GM12878 (cell line): ENCODE results near the gene DLEC1. TPM values are rescaled to one million over a fixed set of nuclear protein-coding genes. Genes with fewer than 3 reads are reported as not detected.

Experiments used
- ATAC-seq: fragments of 200-7000 bp; cut with Tn5 transposase; 3 replicates; pipeline ENCODE4 v1.9.1; 2020; ENCODE audit warnings: mild to moderate bottlenecking, moderate library complexity
- BruUV-seq: library from RNA; stranded (reverse); fragments of 400-500 nt; replicated peaks from 2 replicates; lab custom pipeline; 2021; lab: Mats Ljungman, UMichigan
- CTCF ChIA-PET: fragments of 300-600 bp; sonication (Branson Sonifier 250); formaldehyde crosslinking; extraction: SDS; loops from one replicate; lab custom pipeline; 2021; ENCODE audit warnings: inconsistent platforms; lab: Yijun Ruan, JAX
- POLR2A ChIA-PET: fragments of 350-600 bp; formaldehyde crosslinking; extraction: SDS; loops from one replicate; lab custom pipeline; 2021; ENCODE audit warnings: inconsistent platforms; lab: Charles Lee
- RAD21 ChIA-PET: fragments of 300-600 bp; sonication (Branson Sonifier 250); formaldehyde crosslinking; loops from one replicate; lab custom pipeline; 2023; ENCODE audit warnings: antibody characterized with exemption; ENCODE audit not compliant: unreplicated experiment; lab: Charles Lee
- SMC1A ChIA-PET: fragments of 300-600 bp; sonication (Branson Sonifier 250); formaldehyde crosslinking; loops from one replicate; lab custom pipeline; 2023; ENCODE audit not compliant: unreplicated experiment, uncharacterized antibody; lab: Charles Lee
- DNase-seq: peaks from one replicate; pipeline ENCODE4 v3.0.0-alpha.2; 2011; ENCODE audit warnings: low read depth, low spot score
- FAIRE-seq: peaks from 3 replicates; lab custom pipeline; 2011; peaks lifted over from hg19 to GRCh38; lab: Jason Lieb, UNC
- H2AFZ ChIP-seq: 2 replicates; pipeline ENCODE4 v1.6.0; 2011; ENCODE audit warnings: low read depth, low read length, control low read depth; ENCODE audit not compliant: control insufficient read depth
- H3K27ac ChIP-seq: 2 replicates; pipeline ENCODE4 v1.5.1; 2011; ENCODE audit warnings: control low read depth; ENCODE audit not compliant: control insufficient read depth, insufficient read depth
- H3K27me3 ChIP-seq, 2 experiments: replicated peaks in 1 of 2; 2 replicates each; pipeline versions ENCODE4 v1.6.0 to v1.6.1; 2011; ENCODE audit warnings: low read length in 1 of 2; ENCODE audit not compliant: control insufficient read depth in 2 of 2, insufficient read depth in 2 of 2
- H3K36me3 ChIP-seq, 2 experiments: 2 replicates each; pipeline ENCODE4 v1.5.1; 2011; ENCODE audit warnings: low read length in 1 of 2; ENCODE audit not compliant: control insufficient read depth in 2 of 2, insufficient read depth in 2 of 2
- H3K4me1 ChIP-seq: 2 replicates; pipeline ENCODE4 v1.6.1; 2011; ENCODE audit warnings: mild to moderate bottlenecking, low read length, moderate library complexity, mixed read lengths; ENCODE audit not compliant: control insufficient read depth, insufficient read depth
- H3K4me2 ChIP-seq: 2 replicates; pipeline ENCODE4 v1.6.0; 2011; ENCODE audit warnings: control low read depth; ENCODE audit not compliant: control insufficient read depth, insufficient read depth
- H3K4me3 ChIP-seq: fragments of 200-600 bp; sonication (generic); 2 replicates; pipeline ENCODE4 v1.5.1; 2016
- H3K79me2 ChIP-seq: 2 replicates; pipeline ENCODE4 v1.6.0; 2011; ENCODE audit warnings: low read length; ENCODE audit not compliant: control insufficient read depth, insufficient read depth
- H3K9ac ChIP-seq: 2 replicates; pipeline ENCODE4 v1.8.0; 2011; ENCODE audit warnings: low read length, control low read depth, mixed read lengths; ENCODE audit not compliant: control insufficient read depth, insufficient read depth
- H3K9me3 ChIP-seq: replicated peaks from 3 replicates; pipeline ENCODE4 v1.5.1; 2011; ENCODE audit warnings: mild to moderate bottlenecking, low read length; ENCODE audit not compliant: control insufficient read depth, insufficient read depth
- H4K20me1 ChIP-seq: 2 replicates; pipeline ENCODE4 v1.6.0; 2011; ENCODE audit not compliant: control insufficient read depth, insufficient read depth
- BRCA1 ChIP-seq: IDR thresholded peaks from 2 replicates; pipeline ENCODE4 v1.6.1; 2011; ENCODE audit warnings: low read depth, low read length, improper control_type of control experiment
- CEBPZ ChIP-seq: fragments of 150-350 bp; IDR thresholded peaks from 2 replicates; pipeline ENCODE4 v1.6.1; 2016; ENCODE audit warnings: low read depth, low read length
- CREM ChIP-seq: IDR thresholded peaks from 2 replicates; pipeline ENCODE4 v1.6.1; 2014; ENCODE audit warnings: antibody characterized with exemption, low read depth
- NR2C2 ChIP-seq: IDR thresholded peaks from 2 replicates; pipeline ENCODE4 v1.6.1; 2011; ENCODE audit warnings: borderline replicate concordance, low read depth; ENCODE audit not compliant: control insufficient read depth, insufficient read length
- POU2F2 ChIP-seq: IDR thresholded peaks from 3 replicates; pipeline ENCODE4 v1.6.1; 2011; ENCODE audit warnings: low read depth, mild to moderate bottlenecking, low read length, borderline replicate concordance
- SREBF1 ChIP-seq: IDR thresholded peaks from 2 replicates; pipeline ENCODE4 v1.6.1; 2012; ENCODE audit warnings: mild to moderate bottlenecking, low read length
- TARDBP ChIP-seq: IDR thresholded peaks from 2 replicates; pipeline ENCODE4 v1.6.1; 2016; ENCODE audit warnings: borderline replicate concordance
- TCF3 ChIP-seq: IDR thresholded peaks from 2 replicates; pipeline ENCODE4 v1.6.1; 2012; ENCODE audit warnings: low read depth, mild to moderate bottlenecking, low read length, borderline replicate concordance; ENCODE audit not compliant: insufficient read depth
- ZNF622 ChIP-seq: fragments of 450-650 bp; IDR thresholded peaks from 2 replicates; pipeline ENCODE4 v1.6.1; 2017; ENCODE audit warnings: mild to moderate bottlenecking, inconsistent platforms
- WGBS: methylation state at CpG from one replicate; pipeline ENCODE4 v1.1.6; 2016; ENCODE audit warnings: low lambda C conversion rate; ENCODE audit not compliant: insufficient replicate concordance, insufficient coverage; ENCODE audit errors: missing lambda C conversion rate; 5-methylcytosine and 5-hydroxymethylcytosine counted together
- in situ Hi-C: fragments of 300-500 bp; cut with MboI; formaldehyde crosslinking; loops from 9 replicates; pipeline ENCODE4 v1.14.3; 2018; ENCODE audit warnings: mixed read lengths
- intact Hi-C: fragments of 100-400 bp; cut with micrococcal nuclease; formaldehyde crosslinking; loops from one replicate; pipeline ENCODE4 v1.14.2; 2022; ENCODE audit not compliant: unreplicated experiment
- polyA plus RNA-seq, 11 experiments: library from polyadenylated mRNA; depleted of rRNA in 4 of 11; unstranded in 6 of 11; stranded (reverse) in 5 of 11; fragments of >200 nt; fragmentation: Nextera tagmentation in 4 of 11; fragmentation: Illumina TruSeq in 1 of 11; extraction: Ambion mirVana in 4 of 11; extraction: Trizol in 1 of 11; gene quantifications; 1 replicate in 1 of 11; 2 replicates in 10 of 11; pipeline versions ENCODE4 v1.2.1 to v1.2.3, GENCODE V29; 2011 to 2016; ENCODE audit warnings: inconsistent platforms in 2 of 11, missing spikeins in 2 of 11, low read depth in 1 of 11
- total RNA-seq, 4 experiments: library from RNA; depleted of rRNA in 3 of 4; stranded (reverse); fragments of >200 nt in 3 of 4; fragmentation: Illumina TruSeq in 1 of 4; extraction: Trizol in 1 of 4; gene quantifications; 2 replicates each; pipeline versions ENCODE4 v1.2.1 to v1.2.3, GENCODE V29; 2013 to 2021
- TF ChIP-seq, protein P1 (sequence below): IDR thresholded peaks from 2 replicates; pipeline ENCODE4 v1.6.1; 2011; ENCODE audit warnings: borderline replicate concordance, low read depth, mild to moderate bottlenecking, moderate library complexity, mixed read lengths, low read length; ENCODE audit not compliant: insufficient read depth; ENCODE audit errors: extremely low read length
- TF ChIP-seq, protein P2 (sequence below): fragments of 450-650 bp; IDR thresholded peaks from 2 replicates; pipeline ENCODE4 v1.6.1; 2017; ENCODE audit warnings: mild to moderate bottlenecking
- TF ChIP-seq, protein P3 (sequence below): fragments of 450-650 bp; IDR thresholded peaks from 2 replicates; pipeline ENCODE4 v1.6.1; 2016; ENCODE audit warnings: mild to moderate bottlenecking, moderate library complexity, borderline replicate concordance

The DLEC1 gene
- total and polyA plus RNA-seq, 10 of the 15 experiments (the other 5 are each of a cell fraction or from before 2014, with no cell fraction given): 0.03 to 0.29 (median 0.07) TPM; not detected in 3

DNA sequence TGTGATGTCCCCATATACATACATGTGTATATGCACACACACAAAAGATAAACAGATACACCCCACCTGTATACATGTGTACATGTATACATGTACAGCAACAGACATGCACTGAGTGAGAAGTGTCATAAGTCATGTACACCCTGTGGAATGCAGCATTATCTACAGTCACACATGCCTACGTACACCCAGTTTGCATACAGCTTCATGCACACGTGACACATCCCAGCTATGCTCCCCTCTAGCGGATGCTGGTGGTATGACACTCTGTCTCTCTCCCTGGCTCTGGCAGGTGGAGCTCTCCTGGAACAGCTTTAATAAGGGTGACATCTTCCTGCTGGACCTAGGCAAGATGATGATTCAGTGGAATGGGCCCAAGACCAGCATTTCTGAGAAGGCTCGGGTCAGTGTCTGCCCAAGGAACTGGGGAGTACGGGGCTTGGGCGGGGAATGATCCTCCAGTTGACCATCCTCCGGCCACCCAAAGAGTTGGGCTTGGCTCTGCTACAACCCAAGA lies 42.2 kb upstream of the DLEC1 start:
- FAIRE-seq: peak; percentile 98
- BruUV-seq: no TSS peak
- Histone ChIP-seq H3K4me2 (no peak overlapping the region), H3K4me3 (no peak overlapping the region), H3K27me3 (no peaks in the 10 kb centered on the region), H3K27ac (no peak overlapping the region), H2AFZ (peak overlapping the region; percentile 34; the same call in 1 of the 2 replicates), H3K36me3 (peaks cover 0 to 3% of the 10 kb centered on the region in 2 experiments; a peak in 2 of 4 replicates), H3K79me2 (no peaks in the 10 kb centered on the region; the same call in 1 of the 2 replicates), H4K20me1 (no peaks in the 10 kb centered on the region), H3K4me1 (peaks cover 17% of the 10 kb centered on the region), H3K9ac (no peak overlapping the region), H3K9me3 (no peaks in the 10 kb centered on the region)
- intact Hi-C loops: loop anchor here (2.0 kb wide), 1 partner anchor 22 kb away; no protein-coding TSS in a partner anchor
- ChIA-PET RAD21 (interaction anchor here (1.1 to 1.4 kb wide), 3 partner anchors 22 to 349 kb away, joined by 3 to 9 read pairs (median 3); partner anchors contain the start of gene SLC22A14), POLR2A (interaction anchor here (1.0 to 1.1 kb wide), 3 partner anchors 25 to 168 kb away, joined by 3 read pairs; no protein-coding TSS in a partner anchor), CTCF (interaction anchor here (0.6 to 2.0 kb wide), 30 partner anchors 8 to 500 kb away, joined by 3 to 7 read pairs (median 4); partner anchors contain the start of genes EXOG and OXSR1), SMC1A (interaction anchor here (0.7 to 2.0 kb wide), 5 partner anchors 11 to 142 kb away, joined by 3 to 10 read pairs (median 3); no protein-coding TSS in a partner anchor)
- in situ Hi-C loops: no loop called here
- peak; percentile 63 for ATAC-seq
- 44% methylated on average over 7 of the region's 7 CpGs for WGBS
- peak; percentile 74 for DNase-seq
- TF ChIP-seq CEBPZ (no peak), ZNF622 (no peak), POU2F2 (peak; percentile 99), BRCA1 (no peak), TARDBP (no peak), SREBF1 (no peak), NR2C2 (no peak), CREM (peak; percentile 52; the same call in 1 of the 2 replicates), TCF3 (no peak)
- TF ChIP-seq, protein P1, sequence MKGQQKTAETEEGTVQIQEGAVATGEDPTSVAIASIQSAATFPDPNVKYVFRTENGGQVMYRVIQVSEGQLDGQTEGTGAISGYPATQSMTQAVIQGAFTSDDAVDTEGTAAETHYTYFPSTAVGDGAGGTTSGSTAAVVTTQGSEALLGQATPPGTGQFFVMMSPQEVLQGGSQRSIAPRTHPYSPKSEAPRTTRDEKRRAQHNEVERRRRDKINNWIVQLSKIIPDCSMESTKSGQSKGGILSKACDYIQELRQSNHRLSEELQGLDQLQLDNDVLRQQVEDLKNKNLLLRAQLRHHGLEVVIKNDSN: peak; percentile 96
- TF ChIP-seq, protein P2, sequence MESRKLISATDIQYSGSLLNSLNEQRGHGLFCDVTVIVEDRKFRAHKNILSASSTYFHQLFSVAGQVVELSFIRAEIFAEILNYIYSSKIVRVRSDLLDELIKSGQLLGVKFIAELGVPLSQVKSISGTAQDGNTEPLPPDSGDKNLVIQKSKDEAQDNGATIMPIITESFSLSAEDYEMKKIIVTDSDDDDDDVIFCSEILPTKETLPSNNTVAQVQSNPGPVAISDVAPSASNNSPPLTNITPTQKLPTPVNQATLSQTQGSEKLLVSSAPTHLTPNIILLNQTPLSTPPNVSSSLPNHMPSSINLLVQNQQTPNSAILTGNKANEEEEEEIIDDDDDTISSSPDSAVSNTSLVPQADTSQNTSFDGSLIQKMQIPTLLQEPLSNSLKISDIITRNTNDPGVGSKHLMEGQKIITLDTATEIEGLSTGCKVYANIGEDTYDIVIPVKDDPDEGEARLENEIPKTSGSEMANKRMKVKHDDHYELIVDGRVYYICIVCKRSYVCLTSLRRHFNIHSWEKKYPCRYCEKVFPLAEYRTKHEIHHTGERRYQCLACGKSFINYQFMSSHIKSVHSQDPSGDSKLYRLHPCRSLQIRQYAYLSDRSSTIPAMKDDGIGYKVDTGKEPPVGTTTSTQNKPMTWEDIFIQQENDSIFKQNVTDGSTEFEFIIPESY: no peak
- TF ChIP-seq, protein P3, sequence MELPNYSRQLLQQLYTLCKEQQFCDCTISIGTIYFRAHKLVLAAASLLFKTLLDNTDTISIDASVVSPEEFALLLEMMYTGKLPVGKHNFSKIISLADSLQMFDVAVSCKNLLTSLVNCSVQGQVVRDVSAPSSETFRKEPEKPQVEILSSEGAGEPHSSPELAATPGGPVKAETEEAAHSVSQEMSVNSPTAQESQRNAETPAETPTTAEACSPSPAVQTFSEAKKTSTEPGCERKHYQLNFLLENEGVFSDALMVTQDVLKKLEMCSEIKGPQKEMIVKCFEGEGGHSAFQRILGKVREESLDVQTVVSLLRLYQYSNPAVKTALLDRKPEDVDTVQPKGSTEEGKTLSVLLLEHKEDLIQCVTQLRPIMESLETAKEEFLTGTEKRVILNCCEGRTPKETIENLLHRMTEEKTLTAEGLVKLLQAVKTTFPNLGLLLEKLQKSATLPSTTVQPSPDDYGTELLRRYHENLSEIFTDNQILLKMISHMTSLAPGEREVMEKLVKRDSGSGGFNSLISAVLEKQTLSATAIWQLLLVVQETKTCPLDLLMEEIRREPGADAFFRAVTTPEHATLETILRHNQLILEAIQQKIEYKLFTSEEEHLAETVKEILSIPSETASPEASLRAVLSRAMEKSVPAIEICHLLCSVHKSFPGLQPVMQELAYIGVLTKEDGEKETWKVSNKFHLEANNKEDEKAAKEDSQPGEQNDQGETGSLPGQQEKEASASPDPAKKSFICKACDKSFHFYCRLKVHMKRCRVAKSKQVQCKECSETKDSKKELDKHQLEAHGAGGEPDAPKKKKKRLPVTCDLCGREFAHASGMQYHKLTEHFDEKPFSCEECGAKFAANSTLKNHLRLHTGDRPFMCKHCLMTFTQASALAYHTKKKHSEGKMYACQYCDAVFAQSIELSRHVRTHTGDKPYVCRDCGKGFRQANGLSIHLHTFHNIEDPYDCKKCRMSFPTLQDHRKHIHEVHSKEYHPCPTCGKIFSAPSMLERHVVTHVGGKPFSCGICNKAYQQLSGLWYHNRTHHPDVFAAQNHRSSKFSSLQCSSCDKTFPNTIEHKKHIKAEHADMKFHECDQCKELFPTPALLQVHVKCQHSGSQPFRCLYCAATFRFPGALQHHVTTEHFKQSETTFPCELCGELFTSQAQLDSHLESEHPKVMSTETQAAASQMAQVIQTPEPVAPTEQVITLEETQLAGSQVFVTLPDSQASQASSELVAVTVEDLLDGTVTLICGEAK: no peak
